Non-pigmented ciliary epithelial cell (primary cell): ENCODE results near the gene EYA3.

Source experiments
- DNase-seq: peaks from one replicate; pipeline ENCODE4 v3.0.0-alpha.2; 2010; ENCODE audit warnings: low read depth

Gene EYA3

GRCh38 chr1:28088168-28088961 is at the start of gene EYA3:
Gene EYA3, minus strand, starts transcription at chr1:28088610. Its CDS starts 30,584 bp downstream, at chr1:28058026.
- DNase-seq = peak; percentile 93

- no peak for DNase-seq
These were observed 48.7 kb upstream of the EYA3 start for GRCh38 chr1:28136922-28137613.

GRCh38 chr1:28136169-28136921 is 47.9 kb upstream of the EYA3 start:
- no peak for DNase-seq

GRCh38 chr1:28135371-28136168 is 47.2 kb upstream of the EYA3 start:
- DNase-seq = no peak

GRCh38 chr1:28134651-28135207 is 46.3 kb upstream of the EYA3 start:
- no peak for DNase-seq

GRCh38 chr1:28132171-28133167 is 44.1 kb upstream of the EYA3 start:
- DNase-seq = no peak

- no peak for DNase-seq
These were observed 42.5 kb upstream of the EYA3 start for GRCh38 chr1:28130901-28131300.

GRCh38 chr1:28129150-28129549 is 40.7 kb upstream of the EYA3 start:
- DNase-seq = peak; percentile 64

- no peak for DNase-seq
These were observed 39.3 kb upstream of the EYA3 start for GRCh38 chr1:28127617-28128257.

- DNase-seq = no peak
These were observed 38.5 kb upstream of the EYA3 start for GRCh38 chr1:28126783-28127490.

GRCh38 chr1:28126212-28126611 is 37.8 kb upstream of the EYA3 start:
- no peak for DNase-seq

- DNase-seq = peak; percentile 74
These were observed 35.1 kb upstream of the EYA3 start for GRCh38 chr1:28123461-28123961.

- no peak for DNase-seq
These were observed 33.8 kb upstream of the EYA3 start for GRCh38 chr1:28122183-28122582.

GRCh38 chr1:28119556-28119955 is 31.1 kb upstream of the EYA3 start:
- no peak for DNase-seq

- DNase-seq = no peak
These were observed 30.4 kb upstream of the EYA3 start for GRCh38 chr1:28118640-28119307.

GRCh38 chr1:28115267-28115666 is 26.9 kb upstream of the EYA3 start:
- DNase-seq = no peak

- no peak for DNase-seq
These were observed 26.4 kb upstream of the EYA3 start for GRCh38 chr1:28114844-28115243.

- DNase-seq = no peak
These were observed 24.8 kb upstream of the EYA3 start for GRCh38 chr1:28113242-28113572.
